ENCODE measurements around the gene SORCS2.

SORCS2 gene

DNA sequence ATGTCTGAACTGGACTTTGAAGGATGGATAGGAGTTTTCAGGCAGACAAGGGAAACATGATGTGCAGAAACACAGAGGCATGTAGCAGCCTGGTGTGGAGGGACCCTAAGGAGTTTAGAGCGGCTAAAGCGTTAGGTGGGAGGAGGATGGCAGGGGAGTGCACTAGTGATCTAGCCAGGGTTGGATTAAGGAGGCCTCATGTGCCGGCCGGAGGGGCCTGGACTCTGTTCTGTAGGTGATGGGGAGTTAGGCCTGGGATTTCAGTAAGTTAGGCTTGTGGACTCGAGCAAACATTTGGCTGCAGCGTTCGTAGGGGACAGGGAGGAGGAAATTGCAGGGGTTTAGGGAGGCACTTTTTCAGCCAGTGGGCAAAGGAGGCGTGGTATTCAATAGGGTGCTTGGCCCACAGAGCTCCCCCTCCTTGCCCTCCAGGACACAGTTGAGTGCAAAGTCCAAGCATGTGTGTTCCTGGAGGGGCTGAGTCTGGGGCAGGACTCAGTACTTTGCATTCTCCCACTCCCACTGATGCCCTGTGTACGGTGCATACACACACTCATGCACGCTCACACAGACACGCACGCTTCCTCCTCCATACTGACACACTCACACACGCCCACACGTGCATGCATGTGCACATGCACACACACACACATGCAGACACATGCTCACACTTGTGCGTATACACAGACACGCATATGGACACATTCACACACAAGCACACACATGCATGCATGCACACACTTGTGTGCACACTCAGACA, 223.8 kb downstream of the SORCS2 start:
- DNase-seq (ENCODE audit: low read depth), result no peak

DNA sequence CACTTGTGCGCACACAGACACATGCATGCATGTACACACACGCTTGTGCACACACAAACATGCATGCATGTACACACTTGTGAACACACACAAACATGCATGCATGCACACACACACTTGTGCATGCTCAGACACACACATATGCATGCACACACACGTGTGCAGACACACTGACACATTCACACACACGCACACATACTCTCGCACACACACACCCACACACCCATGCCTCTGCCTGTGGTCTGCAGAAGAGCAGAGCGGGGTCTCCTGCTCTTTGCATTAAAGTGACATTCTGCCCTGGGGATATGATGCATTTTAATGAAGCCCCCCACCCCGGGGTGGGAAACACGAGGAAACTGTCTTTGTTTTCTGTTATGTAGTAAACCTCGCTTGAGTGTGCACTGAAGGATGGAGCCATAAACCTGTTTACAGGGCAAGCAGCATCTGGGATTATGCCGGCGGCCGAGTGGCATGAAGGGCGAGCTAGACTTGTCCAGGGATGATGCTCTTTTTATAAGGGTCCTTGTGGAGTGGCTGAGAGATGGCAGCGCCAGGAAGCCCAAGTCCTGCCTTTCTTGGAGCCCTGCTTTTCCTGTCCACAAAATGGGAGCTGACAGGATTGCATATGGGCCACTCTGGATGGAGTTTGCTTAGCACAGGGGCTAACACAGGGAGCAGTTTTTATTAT, 224.6 kb downstream of the SORCS2 start:
- DNase-seq (ENCODE audit: low read depth), result no peak

DNA sequence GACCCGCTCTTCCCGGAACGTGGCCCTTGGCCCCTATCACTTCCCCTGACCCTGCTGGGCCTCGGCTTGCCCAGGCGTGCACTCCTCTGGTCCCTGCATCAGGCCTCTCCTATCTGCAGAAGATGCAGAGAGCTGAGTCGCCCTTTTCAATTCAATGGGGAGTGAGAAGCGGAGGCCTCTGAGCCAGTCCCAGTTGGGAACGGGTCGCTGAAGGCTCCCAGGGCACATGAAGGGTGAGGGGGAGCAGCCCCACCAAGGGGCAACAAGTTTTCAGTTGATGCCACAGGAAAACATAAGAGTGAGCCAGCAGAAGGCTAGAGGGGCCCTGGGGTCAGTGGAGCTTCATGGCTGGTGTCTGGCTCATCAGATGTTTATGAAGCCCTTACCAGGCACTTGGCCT, 225.3 kb downstream of the SORCS2 start:
- DNase-seq (ENCODE audit: low read depth), result no peak

DNA sequence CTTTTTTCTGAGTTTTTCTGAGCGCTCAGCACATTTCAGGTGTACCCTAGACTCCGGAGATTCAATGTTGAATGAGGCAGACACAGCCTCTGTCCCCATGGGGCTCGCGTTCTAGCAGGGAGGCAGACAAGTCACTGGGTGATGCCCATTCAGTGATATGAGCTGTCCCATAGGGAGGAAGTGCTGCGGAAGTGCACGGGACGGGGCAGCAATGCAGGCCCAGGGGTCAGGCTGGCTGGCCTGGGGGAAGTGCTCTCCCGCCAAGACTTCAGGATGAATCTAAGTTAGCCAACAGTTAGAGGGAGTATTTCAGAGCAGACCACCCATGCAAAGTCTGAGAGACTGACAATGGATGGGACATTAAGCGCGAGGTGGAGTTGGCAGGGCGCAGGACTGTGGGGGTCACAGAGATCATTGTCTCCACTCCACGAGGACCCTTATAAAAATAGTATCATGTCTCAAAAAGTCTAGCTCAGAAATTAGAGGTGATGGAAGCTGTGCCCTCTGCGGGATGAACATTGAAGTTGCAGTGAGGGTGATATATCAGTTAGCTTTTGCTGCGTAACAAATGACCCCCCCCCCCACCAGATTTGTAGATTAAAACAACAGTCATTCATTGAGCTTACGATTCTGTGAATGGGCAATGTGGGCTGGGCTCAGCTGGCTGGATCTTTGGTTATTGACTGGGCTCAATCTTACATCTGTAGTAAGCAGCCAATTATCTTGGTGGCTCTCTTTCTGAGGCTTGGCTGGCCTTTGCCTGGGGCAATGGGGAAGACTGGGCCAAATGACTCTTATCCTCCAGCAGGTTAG, 226.0 kb downstream of the SORCS2 start:
- no peak for DNase-seq (ENCODE audit: low read depth)

DNA sequence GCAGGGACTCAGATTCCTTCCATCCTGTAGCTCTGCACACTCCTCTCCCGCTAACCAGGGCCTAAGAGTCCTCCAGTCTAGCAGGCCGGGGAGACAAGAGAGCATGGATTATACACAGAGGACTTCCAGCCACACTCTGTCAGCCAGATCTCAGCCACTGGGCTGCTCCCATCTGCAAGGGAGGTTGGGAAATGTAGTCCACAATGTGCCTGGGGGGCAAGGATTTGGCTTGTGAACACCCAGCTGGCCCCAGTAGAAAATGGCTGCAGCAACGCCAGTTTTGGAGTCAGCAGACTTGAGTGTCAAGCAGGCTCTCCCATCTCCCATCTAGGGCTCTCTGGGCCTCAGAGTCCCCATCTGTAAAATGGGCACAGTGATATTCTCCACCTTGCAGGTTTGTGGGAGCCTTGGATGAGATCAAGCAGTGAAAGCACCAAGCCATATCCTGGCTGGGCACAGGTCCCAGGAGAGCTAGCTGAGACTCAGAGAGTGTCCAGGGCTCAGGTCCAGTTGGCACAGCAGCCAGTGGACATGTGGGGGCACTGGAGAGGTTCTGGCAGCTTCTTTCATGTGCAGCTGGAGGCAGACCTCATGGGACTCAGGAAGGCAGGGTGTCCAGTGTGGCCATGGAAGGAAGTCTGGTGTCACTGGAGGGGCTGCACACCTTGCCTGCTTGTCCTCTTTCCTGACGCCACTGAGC, 227.8 kb downstream of the SORCS2 start:
- no peak for DNase-seq (ENCODE audit: low read depth)

DNA sequence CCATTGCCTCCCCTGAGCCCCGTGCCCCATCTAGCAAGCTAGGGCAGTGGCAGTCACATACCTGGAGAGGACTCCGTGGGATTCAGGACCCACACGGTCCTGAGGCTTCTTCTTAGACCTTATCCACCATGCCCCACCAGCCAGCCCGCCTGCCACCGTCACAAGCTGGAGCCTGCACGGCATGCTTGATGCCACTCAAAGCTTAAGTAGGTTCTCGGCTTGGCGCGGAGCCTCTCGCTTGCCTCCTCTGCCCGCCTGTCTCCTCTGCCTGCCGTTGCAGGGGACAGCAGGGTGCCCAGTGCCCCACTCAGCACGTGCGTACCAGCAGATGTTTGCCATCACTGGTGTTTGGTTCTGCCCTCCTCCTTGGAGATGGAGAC, 228.3 kb downstream of the SORCS2 start:
- DNase-seq (ENCODE audit: low read depth), result no peak

DNA sequence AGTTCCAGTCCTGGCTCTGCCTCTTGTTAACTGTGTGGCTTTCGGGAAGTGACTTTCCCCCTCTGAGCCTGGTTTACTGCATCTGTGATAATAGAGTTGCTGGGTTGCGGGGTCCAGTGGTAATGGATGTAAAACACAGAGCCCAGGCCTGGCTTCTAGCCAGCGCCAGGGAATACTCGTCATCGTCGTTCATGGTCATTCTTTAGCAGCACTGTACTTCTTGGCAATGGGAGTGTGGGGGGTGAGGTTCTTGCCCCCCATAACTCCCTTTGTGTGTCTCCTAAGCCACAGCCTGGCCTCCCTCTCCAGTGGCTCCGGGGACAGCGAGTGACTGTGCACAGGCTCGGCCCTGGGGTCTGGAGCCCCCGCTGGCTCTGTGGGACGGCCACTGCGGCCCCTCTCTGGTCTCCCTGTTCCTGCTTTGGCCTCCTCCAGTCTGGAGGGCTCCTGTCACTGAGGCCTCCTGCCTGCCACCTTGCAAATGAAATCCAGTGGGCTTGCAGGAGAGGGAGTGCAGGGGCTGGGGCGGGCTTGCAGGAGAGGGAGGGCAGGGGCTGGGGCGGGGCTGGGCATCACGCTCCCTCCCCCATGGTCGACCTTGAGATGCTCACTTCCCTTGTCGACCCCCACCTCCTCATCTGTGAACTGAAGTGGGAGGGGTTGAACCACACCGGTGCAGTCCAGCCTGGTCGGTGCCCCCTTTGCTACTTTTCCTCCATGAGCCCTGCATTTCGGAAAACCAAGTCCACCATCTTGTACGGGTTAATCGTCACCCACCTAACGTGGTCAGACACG, 229.2 kb downstream of the SORCS2 start:
- no peak for DNase-seq (ENCODE audit: low read depth)

DNA sequence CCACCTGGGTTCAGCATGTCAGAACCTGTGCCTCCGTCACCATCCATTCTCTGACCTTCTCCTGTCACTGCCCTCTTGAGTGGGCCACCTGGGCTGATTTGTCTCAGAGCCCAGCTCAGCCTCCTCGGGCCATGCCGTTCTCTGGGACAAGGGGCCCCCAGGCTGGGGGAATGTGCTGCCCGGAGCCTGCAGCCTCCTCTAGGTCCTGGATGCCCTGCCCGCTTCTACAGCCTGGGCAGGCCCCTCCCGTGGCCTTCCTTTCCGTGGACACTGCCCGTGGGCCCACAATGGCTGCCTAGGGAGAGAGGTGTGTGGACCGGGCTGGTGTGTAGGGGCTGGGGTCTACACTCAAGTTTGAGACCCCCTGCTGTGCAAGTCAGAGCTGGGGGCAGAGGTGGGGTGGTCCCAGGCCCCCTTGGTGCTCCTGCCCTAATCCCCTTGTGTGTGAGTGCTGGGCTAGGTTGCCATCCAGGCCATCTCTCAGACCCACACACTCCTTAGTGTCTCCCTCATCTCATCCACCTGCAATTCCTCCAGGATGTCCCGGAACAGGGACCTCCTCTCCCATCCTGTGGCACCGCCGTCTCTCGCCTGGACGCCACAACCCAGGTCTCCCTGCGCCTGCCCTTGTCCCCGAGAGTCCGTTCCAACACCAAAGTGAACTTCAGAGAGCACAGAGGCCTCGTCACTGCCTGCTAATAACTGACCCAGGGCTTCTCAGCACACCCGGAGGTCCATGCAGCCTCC, 230.0 kb downstream of the SORCS2 start:
- DNase-seq (ENCODE audit: low read depth), result no peak

DNA sequence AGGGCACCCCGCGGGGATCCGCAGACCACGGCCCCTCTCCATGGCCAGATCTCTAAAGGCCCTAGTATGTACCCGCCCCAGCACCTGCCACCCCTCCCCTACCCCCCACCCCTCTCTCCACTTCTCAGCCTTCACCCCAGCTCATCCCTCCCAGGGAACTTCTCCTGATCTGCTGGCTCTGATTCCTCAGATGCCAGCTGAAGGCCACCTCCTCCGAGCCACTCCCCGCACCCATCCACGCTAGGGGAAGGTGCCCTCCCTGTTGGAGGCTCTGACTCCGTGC, 230.5 kb downstream of the SORCS2 start:
- no peak for DNase-seq (ENCODE audit: low read depth)

DNA sequence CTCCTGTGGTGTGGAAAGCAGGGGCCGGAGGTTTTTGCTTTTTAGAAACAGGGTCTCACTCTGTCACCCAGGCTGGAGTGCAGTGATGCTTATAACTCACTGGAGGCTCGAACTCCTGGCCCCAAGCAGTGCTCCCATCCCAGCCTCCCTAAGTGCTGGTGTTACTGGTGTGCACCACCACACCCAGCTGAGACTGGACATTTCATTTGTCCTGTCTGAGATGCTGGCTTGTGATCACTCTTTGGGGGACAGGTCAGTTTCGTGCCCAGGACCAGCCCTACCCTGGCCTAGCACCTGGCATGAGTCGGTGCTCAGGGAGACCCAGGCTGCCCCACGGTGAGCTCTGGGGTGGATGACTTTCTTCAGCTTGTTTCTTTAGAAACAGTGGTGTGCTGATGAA, 231.1 kb downstream of the SORCS2 start:
- no peak for DNase-seq (ENCODE audit: low read depth)

DNA sequence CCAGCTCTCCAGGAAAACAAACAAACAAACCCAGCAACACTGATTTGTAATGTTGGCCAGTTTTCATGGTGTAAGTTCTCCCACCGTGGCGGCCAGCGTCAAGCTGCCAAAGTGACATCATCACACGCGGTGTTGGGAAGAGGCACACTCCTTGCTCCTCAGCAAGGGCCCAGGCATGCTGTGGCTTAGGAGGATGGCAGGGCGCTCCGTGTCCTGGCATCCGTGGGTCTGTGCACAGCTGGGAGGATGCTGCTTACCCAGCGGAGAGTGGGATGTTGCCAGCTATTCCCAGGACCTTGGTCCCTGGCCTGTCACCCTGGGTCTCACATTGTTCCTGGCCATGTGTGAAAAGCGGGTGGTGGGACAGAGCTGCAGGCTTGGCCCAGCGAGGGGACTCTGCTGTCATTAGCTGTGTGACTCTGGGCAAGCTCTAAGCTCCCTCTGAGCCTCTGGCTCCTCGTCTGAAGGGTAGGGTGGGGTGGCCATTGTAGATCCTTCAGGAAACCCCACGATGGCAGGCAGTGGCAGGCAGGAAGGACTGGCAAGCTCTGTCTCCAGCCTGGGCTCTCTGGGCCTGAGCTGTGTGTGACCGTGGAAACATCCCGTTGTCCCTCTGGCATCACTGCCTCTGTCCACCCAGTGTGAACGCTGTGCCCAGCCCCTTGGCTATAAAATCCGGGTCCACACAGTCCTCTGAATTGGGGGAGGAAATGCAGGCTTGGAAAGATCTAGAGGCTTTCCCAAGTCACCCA, 231.6 kb downstream of the SORCS2 start:
- DNase-seq (ENCODE audit: low read depth), result no peak

DNA sequence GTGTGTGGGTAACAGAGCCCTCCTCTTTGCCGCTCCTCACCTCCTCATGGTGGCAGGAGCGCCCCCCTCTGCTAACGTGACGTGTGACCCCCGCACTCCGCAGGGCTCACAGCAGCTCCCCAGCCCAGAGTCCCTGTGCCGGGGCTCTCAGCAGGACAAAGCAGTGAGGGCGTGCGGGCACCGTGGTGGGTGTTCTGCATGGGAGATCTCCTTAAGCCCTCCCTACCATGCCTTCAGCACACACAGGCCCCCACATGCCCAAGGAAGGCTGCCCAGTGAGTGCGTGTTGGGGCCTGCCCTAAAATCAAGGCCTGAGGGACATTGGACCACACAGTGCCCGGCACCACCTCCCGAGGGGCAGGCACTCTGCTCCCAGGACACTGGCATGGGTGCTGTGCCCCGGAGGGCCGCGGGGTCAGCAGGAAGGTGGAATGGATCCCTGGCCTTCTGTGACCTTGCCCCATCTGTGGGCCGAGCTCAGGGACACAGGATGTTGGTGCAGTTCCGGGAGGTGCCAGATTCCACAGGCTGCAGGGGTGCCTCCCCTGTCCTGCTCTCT, 232.3 kb downstream of the SORCS2 start:
- DNase-seq (ENCODE audit: low read depth), result no peak

DNA sequence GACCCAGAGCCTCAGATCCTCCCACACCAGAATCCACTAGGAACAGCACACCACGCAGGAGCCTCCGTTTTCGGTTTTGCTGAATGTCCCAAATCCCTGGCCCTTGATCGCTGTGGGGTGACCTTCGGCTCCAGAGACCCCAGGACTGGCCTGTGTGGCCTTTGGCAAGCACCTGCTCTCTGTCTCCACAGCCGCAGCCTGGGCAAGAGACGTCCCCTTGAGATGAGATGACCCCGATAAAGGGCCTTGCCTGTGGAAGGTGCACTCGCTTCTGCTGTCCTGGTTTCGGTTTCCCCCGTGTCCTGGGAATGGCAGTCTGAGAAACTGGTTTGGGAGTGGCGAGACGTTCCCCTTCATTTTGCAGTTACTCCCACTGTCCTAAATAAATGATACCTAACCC, 232.8 kb downstream of the SORCS2 start:
- DNase-seq (ENCODE audit: low read depth), result no peak

DNA sequence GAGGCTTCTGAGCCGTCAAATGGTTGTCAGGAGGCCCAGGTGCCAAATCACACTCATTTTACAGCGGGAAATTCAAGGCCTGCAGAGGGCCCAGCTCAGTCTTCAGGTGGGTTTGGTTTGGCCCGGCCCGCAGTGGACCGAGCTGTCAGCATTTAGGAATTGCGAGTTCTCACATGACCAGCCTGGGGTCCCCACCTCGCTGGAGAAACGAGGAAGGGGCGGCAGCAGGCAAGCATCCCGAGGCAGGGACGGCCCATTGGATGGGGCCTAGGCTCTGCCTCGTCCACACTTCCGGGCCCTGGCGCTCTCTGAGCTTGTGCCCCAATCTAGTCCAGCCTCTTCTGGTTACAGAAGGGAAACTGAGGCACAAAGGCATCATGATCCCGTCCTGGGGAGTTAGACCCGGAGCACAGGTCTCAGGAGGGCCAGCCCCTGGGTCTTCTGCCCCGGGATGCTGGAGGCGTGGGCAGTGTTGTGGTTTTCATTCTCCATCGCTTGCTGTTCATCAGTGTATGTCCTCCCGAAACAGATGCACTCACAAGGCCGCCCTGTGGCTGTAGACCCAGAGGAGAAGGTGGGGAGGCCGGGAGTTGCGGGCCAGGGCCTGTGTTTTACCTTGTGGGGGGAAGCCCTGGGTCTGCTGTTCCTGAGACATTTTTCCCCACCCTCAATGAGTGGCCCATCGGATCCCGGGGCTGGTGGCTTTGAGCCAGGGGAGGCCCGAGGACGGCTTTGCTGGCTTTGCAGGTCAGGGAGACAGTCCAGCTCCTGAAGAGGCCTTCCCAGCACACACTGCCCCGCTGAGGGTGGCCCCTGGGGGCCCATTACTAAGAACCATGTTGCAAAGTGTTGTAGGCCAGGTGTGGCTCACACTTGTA, 233.5 kb downstream of the SORCS2 start:
- DNase-seq (ENCODE audit: low read depth), result no peak

DNA sequence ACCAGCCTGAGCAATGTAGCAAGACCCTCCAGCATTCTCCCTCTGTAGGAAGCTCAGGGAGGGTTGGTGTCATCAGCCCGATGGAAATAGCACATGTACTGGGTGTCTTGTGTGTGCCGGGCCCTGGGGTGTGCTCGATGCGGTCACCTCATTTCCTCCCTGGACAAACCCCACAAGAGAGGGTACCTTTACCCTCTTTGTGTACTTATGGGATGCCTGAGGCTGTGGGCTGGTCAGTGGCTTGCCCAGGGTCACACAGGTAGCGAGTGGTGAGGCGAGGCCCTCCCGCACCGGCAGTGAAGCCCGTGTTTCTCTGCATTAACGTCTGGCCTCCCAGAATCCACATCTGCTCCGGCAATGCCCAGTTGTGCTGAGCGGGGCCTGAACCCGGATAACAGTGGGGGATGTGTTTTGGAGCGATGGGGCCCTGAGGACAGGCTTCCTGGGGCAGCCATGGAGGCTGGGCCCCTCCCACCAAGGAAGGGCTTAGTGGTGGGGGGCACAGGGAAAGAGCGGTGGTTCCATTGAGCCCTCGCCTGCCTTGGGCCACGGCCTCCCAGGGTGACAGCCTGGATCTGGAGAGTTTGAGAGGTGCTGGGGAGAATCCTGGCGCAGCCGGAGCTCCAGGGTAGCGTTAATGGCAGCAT, 234.3 kb downstream of the SORCS2 start:
- DNase-seq (ENCODE audit: low read depth), result no peak

DNA sequence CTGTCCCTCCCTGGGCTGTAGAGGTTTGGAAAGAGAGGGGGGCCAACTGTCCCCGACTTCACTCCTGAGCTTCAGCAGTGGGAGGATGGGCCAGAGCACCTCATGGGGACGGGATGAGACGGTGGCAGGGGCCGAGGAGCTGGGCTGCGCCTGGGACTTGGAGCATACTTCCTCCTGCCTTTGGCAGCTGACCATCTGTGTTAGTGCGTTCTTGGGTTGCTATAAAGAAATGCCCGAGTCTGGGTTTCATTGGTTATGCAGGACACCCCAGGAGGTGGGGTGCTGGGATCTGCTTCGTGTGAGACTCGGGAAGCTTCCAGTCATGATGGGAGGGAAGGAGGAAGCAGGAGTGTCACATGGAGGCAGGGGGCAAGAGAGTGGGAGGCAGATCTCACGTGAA, 235.0 kb downstream of the SORCS2 start:
- no peak for DNase-seq (ENCODE audit: low read depth)

DNA sequence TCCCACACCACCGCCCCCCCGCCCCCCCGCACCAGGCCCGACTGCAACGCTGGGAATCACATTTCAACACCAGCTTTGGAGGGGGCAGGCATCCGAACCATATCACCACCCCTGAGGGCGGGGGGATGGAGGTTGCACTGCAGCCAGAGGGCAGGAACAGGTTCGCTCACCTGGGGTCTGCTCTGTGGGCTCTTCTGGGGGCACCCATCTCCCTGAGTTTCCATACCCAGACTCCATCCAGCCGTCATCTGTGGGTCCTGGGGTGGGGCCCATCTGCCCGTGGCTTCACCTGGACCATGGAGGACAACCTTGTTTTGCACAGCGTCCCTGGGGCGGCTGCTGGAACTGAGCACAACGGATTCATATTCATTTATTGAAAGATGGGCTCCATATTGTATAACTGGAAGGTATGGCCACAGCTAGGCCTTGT, 235.5 kb downstream of the SORCS2 start:
- DNase-seq (ENCODE audit: low read depth), result no peak

DNA sequence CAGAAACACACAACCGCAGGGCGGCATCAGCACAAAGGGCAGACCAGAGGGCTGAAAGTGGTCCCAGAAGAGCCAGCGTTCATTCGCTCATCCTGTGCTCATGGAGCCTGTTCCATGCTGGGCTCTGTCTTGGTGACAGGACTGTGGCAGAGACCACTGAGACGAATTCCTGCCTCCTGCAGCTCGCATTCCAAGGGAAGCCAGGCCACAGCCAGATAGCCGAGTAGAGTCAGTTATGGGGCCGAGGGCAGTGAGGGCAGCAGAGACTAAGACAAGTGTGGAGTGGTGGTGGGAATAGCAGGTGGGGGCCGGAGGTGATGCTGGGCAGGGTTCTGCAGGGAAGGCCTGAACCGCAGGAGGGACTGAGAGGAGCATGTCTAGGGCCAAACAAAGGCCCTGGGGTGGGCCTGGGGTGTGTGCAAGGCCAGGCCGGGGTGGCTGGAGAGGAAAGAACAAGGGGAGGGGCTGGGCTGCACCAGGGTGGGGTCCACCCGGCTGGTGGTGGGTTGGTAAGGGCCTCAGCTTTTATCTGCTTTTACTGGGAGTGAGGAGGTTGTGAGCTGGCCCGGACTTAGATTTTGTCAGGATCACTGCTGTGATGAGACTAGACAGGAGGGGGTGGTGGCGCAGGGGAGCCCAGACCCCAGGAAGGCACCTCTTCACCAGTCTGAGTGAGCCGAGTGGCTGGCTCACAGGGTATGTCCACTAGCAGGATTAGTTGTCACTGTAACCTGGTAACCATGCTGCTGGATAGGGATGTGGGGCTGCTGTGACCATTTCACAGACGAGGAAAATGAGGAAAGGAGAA, 236.1 kb downstream of the SORCS2 start:
- no peak for DNase-seq (ENCODE audit: low read depth)
